ENCODE measurements around the gene ZSWIM4.

Gene ZSWIM4

GRCh38 chr19:13812544-13812943, 17.3 kb downstream of the ZSWIM4 start:
- DNase-seq (ENCODE audit: low spot score) = no peak

GRCh38 chr19:13813147-13813546, 17.9 kb downstream of the ZSWIM4 start:
- no peak for DNase-seq (ENCODE audit: low spot score)

GRCh38 chr19:13814550-13814949, 19.3 kb downstream of the ZSWIM4 start:
- DNase-seq (ENCODE audit: low spot score) = no peak

- DNase-seq (ENCODE audit: low spot score) = no peak
These were observed 21.9 kb downstream of the ZSWIM4 start for GRCh38 chr19:13817018-13817614.

DNA sequence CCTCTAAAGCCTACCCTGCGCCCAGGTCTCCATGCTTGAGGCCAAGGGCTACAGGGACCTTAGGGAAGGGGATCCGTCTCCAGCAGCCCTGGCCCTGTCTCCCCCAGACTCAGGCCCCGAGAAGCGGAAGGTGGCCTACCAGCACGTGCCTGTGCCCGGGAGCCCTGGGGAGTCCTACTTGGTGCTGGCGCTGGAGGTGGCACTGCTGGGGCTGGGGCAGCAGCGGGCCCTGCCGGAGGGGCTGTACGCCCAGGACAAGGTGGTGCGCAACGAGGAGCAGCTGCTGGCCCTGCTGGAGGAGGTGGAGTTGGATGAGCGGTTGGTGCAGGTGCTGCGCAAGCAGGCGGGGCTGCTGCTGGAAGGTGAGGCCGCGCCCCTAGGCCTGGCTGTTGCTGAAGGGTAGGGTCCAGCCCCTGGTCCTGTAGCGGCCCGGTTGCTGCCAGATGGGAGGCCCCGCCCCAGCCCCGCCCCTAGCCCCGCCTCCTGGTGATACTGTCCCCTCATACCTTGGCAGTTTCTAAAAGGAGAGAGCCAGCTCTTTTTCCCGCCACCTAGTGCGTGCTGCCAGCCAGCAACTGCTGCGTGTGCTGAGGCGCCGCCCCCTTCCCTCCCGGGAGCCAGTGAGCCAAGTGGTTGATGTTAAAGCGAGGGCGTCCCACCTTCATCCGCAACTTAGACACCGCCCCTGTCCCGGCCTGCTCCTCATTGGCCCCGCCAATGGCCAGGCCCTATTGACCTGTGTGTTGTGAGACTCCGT, 22.6 kb downstream of the ZSWIM4 start:
- no peak for DNase-seq (ENCODE audit: low spot score)

DNA sequence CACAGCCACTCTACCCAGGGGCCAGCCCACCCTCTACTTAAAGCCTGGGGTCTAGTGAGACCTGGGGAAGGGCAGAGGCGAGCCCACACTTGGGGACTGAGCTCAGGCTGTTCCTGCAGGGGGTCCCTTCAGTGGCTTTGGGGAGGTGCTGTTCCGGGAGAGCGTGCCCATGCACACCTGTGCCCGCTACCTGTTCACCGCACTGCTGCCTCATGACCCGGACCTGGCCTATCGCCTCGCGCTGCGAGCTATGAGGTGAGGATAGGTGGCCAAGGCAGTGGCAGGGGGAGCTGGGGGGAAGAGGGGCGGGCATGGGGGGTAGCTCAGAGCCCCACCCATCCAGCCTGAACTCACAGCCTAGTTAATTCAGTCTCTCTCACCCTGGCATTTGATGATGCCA, 24.0 kb downstream of the ZSWIM4 start:
- no peak for DNase-seq (ENCODE audit: low spot score)

- DNase-seq (ENCODE audit: low spot score) = no peak
These were observed 26.0 kb downstream of the ZSWIM4 start for GRCh38 chr19:13821292-13821691.

DNA sequence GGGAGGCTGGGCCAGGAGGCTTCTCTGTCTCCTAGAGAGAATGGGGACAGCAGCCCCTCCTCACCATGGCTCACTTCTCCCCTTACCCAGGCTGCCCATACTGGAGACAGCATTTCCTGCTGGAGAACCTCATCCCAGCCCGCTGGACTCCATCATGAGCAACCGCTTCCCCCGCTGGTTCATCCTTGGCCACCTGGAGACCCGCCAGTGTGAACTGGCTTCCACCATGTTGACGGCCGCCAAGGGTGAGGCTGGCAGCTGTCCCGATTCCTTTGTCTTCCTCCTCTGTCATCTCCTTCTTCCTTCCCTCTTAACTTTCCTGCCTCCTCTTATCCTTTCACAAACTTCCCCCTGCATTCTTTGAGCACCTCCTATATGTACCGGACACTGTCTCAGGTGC, 28.0 kb downstream of the ZSWIM4 start:
- DNase-seq (ENCODE audit: low spot score) = no peak

DNA sequence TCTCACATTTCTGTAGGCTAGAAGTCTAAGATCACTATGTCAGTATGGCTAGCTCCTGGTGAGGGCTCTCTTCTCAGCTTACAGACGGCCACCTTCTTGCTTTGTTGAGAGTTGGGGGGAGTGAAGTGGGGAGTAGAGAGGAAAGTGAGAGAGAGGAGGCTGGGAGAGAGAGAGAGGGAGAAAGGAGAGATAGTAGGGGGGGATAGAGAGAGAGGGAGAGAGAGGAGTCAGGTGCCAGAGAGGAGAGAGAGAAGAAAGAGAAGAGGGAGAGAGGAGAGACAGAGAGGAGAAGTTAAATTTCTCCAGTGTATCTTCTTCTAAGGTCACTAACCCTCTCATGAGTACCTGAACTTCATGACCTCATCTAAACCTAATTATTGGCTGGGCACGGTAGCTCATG, 28.7 kb downstream of the ZSWIM4 start:
- DNase-seq (ENCODE audit: low spot score) = no peak

- DNase-seq (ENCODE audit: low spot score) = no peak
These were observed 29.5 kb downstream of the ZSWIM4 start for GRCh38 chr19:13824703-13825102.

GRCh38 chr19:13825489-13826441, 30.5 kb downstream of the ZSWIM4 start:
- DNase-seq (ENCODE audit: low spot score) = no peak

DNA sequence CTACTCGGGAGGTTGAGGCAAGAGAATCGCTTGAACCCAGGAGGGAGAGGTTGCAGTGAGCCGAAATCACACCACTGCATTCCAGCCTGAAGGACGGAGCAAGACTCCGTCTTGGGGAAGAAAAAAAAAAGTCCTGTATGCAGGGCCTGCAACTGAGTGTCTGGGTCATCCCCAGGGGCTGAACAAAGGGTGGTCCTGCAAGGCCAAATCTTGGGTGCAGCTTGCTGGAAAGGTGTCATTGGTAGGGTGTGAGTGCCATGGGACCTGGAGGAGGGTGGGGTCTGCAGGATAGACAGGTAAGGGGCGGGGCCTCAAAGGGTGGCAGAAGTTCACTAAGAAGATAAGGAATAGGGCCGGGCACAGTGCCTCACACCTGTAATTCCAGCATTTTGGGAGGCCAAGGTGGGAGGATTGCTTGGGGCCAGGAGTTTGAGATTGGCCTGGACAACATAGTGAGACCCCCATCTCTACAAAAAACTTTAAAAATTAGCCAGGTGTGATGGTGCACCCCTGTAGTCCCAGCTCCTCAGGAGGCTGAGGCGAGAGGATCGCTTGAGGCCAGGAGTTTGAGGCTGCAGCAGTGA, 31.5 kb downstream of the ZSWIM4 start:
- DNase-seq (ENCODE audit: low spot score) = no peak

GRCh38 chr19:13827656-13828055, 32.4 kb downstream of the ZSWIM4 start:
- DNase-seq (ENCODE audit: low spot score) = no peak

DNA sequence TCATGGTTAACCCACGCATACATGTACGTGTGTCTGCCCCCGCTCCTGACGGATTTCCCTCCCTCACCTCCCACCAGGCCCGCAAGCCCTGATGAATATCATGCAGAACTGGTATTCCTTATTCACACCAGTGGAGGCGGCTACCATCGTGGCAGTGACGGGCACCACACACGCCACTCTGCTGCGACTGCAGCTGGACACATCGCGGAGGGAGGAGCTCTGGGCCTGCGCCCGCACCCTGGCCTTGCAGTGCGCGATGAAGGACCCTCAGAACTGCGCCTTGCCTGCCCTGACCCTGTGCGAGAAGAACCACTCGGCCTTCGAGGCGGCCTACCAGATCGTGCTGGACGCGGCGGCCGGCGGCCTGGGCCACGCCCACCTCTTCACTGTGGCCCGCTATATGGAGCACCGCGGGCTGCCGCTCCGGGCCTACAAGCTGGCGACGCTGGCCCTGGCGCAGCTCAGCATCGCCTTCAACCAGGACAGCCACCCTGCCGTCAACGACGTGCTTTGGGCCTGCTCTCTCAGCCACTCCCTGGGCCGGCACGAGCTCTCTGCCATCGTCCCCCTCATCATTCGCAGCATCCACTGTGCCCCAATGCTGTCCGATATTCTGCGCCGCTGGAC, 35.0 kb downstream of the ZSWIM4 start:
- no peak for DNase-seq (ENCODE audit: low spot score)

- DNase-seq (ENCODE audit: low spot score) = no peak
These were observed 35.7 kb downstream of the ZSWIM4 start for GRCh38 chr19:13830741-13831536.

- DNase-seq (ENCODE audit: low spot score) = no peak
These were observed 36.6 kb downstream of the ZSWIM4 start for GRCh38 chr19:13831537-13832467.

DNA sequence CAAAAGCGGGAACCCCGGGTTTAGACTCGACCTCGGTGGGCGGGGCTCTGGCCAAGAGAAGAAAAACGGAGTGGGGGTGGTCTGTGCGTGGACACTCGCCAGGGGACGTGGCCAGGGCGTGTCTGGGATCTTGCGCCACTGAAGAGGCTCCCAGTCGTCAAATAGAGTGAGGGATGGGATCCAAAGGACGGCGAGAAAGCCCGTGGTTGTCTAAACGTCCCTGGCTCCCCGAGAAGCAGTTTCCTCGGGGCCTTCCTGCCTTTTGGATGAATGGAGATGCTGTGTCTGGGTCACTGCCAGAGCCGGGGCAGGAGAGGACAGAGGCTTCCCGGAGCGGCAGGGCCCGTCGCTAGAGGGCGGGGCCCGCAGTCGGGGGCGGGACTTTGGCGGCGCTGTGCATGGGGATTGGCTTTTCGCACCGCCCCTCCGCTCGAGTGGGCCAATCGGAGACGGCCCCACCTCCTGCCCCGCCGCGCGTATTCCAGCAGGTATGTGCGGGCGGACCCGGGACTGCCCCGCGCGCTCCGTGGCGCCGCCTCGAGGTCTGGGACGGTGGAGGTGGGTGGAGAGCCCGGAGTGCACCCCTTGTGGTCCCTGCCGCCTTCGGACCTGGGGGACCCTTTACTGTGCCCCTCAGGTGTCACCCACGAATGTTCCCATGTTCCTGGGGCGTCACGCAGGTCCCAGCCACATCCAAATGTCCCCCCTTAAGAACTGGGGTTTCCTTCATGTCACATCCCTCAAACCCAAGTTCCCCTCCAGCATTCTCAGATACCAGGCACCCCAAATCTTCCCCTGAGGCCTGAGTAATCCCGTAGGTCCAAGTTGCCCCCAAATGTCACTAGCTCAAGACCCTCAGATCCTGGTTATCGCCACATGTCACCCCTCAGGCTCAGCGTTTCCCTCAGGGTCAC, 38.3 kb downstream of the ZSWIM4 start:
- peak; percentile 92 for DNase-seq (ENCODE audit: low spot score)

- no peak for DNase-seq (ENCODE audit: low spot score)
These were observed 39.2 kb downstream of the ZSWIM4 start for GRCh38 chr19:13834244-13835069.
